Endothelial cell of umbilical vein (primary cell): ENCODE measurements around the gene LST1. TPM values are rescaled to one million over a fixed set of nuclear protein-coding genes. Genes with fewer than 3 reads are reported as not detected.

ENCODE experiments used
- BruUV-seq: library from RNA; stranded (reverse); fragments of 400-500 nt; replicated peaks from 2 replicates; lab custom pipeline; 2021; lab: Mats Ljungman, UMichigan
- CTCF ChIA-PET: fragments of 300-600, 350-600 bp; sonication (Branson Sonifier 250); formaldehyde crosslinking; loops from one replicate; lab custom pipeline; 2021; ENCODE audit warnings: antibody characterized with exemption, inconsistent platforms; lab: Charles Lee
- POLR2A ChIA-PET: fragments of 300-600, 350-600 bp; sonication (Branson Sonifier 250); formaldehyde crosslinking; loops from one replicate; lab custom pipeline; 2021; ENCODE audit warnings: antibody characterized with exemption, inconsistent platforms; lab: Charles Lee
- DNase-seq: peaks from one replicate; pipeline ENCODE4 v3.0.0-alpha.2; 2011; ENCODE audit warnings: low read depth, low spot score
- FAIRE-seq: peaks from 2 replicates; lab custom pipeline; 2011; peaks lifted over from hg19 to GRCh38; lab: Jason Lieb, UNC
- H2AFZ ChIP-seq: 2 replicates; pipeline ENCODE4 v1.6.0; 2012; ENCODE audit warnings: low read depth, low read length, control low read depth, inconsistent platforms
- H3K27ac ChIP-seq: 2 replicates; pipeline ENCODE4 v1.5.1; 2011; ENCODE audit warnings: low read depth, mild to moderate bottlenecking, control low read depth, low read length, moderate library complexity; ENCODE audit not compliant: insufficient read depth
- H3K27me3 ChIP-seq, 2 experiments: 2 replicates each; pipeline versions ENCODE4 v1.6.0 to v1.6.1; 2011; ENCODE audit warnings: low read length in 2 of 2, mixed read lengths in 1 of 2; ENCODE audit not compliant: control insufficient read depth in 2 of 2, insufficient read depth in 2 of 2
- H3K36me3 ChIP-seq, 2 experiments: 2 replicates in 1 of 2; 3 replicates in 1 of 2; pipeline ENCODE4 v1.5.1; 2011; ENCODE audit warnings: low read length in 2 of 2, mild to moderate bottlenecking in 1 of 2, moderate library complexity in 1 of 2; ENCODE audit not compliant: control insufficient read depth in 2 of 2, insufficient read depth in 2 of 2; ENCODE audit errors: extremely low read depth in 1 of 2
- H3K4me1 ChIP-seq: 3 replicates; pipeline ENCODE4 v1.5.1; 2011; ENCODE audit warnings: mild to moderate bottlenecking, low read length; ENCODE audit not compliant: control insufficient read depth, insufficient read depth; ENCODE audit errors: extremely low read depth
- H3K4me2 ChIP-seq: 2 replicates; pipeline ENCODE4 v1.6.1; 2011; ENCODE audit warnings: low read length, control low read depth, mixed read lengths; ENCODE audit not compliant: insufficient read depth
- H3K4me3 ChIP-seq, 3 experiments: fragments of 200-600 bp in 1 of 3; sonication (generic), shearing (Covaris generic) in 1 of 3; replicated peaks in 1 of 3; 2 replicates each; pipeline ENCODE4 v1.5.1; 2011 to 2016; ENCODE audit warnings: control low read depth in 3 of 3, low read length in 3 of 3, mild to moderate bottlenecking in 2 of 3, inconsistent platforms in 1 of 3, low read depth in 1 of 3, moderate library complexity in 1 of 3; ENCODE audit not compliant: insufficient read depth in 1 of 3
- H3K79me2 ChIP-seq: 2 replicates; pipeline ENCODE4 v1.6.0; 2012; ENCODE audit warnings: low read length, inconsistent platforms; ENCODE audit not compliant: control insufficient read depth, insufficient read depth
- H3K9ac ChIP-seq: replicated peaks from 2 replicates; pipeline ENCODE3; 2011; ENCODE audit warnings: low read length, control low read depth; ENCODE audit not compliant: insufficient read depth; ENCODE audit errors: extremely low read depth
- H3K9me1 ChIP-seq: replicated peaks from 3 replicates; pipeline ENCODE4 v1.6.0; 2011; ENCODE audit warnings: mild to moderate bottlenecking, low read length; ENCODE audit not compliant: control insufficient read depth, insufficient read depth; ENCODE audit errors: extremely low read depth
- H3K9me3 ChIP-seq: replicated peaks from 2 replicates; pipeline ENCODE4 v1.5.1; 2012; ENCODE audit warnings: low read length, inconsistent platforms; ENCODE audit not compliant: control insufficient read depth, insufficient read depth
- H4K20me1 ChIP-seq: replicated peaks from 2 replicates; pipeline ENCODE3; 2011; ENCODE audit warnings: mild to moderate bottlenecking, low read length; ENCODE audit not compliant: control insufficient read depth, insufficient read depth; ENCODE audit errors: extremely low read depth
- CTCF ChIP-seq, 2 donors: IDR thresholded peaks; 1 replicate in 1 of 2; 2 replicates in 1 of 2; pipeline ENCODE4 v1.5.1; 2011; ENCODE audit warnings: low read length in 2 of 2, mild to moderate bottlenecking in 2 of 2, moderate library complexity in 2 of 2, control low read depth in 1 of 2, inconsistent platforms in 1 of 2, low read depth in 1 of 2; ENCODE audit not compliant: insufficient read depth in 1 of 2; ENCODE audit errors: extremely low read depth in 1 of 2
- EZH2 ChIP-seq: IDR thresholded peaks from 2 replicates; pipeline ENCODE4 v1.6.1; 2012; ENCODE audit warnings: borderline replicate concordance, low read depth, mild to moderate bottlenecking, moderate library complexity, low read length, inconsistent platforms; ENCODE audit not compliant: severe bottlenecking
- FOS ChIP-seq: IDR thresholded peaks from 2 replicates; pipeline ENCODE4 v1.6.1; 2011; ENCODE audit warnings: mild to moderate bottlenecking, low read length, moderate library complexity, borderline replicate concordance; ENCODE audit not compliant: insufficient read depth
- GATA2 ChIP-seq: IDR thresholded peaks from 2 replicates; pipeline ENCODE4 v1.7.0; 2011; ENCODE audit warnings: low read depth, mild to moderate bottlenecking, moderate library complexity, mixed read lengths, low read length; ENCODE audit not compliant: insufficient read length, insufficient read depth
- JUN ChIP-seq: IDR thresholded peaks from 2 replicates; pipeline ENCODE4 v1.6.1; 2011; ENCODE audit warnings: borderline replicate concordance, low read depth; ENCODE audit not compliant: insufficient read length, insufficient read depth
- MAX ChIP-seq: IDR thresholded peaks from 2 replicates; pipeline ENCODE4 v1.6.1; 2011; ENCODE audit not compliant: insufficient read depth, insufficient read length
- MYC ChIP-seq: IDR thresholded peaks from one replicate; pipeline ENCODE4 v1.6.1; 2011; ENCODE audit warnings: mild to moderate bottlenecking, low read depth, low read length
- POLR2A ChIP-seq: IDR thresholded peaks from 2 replicates; pipeline ENCODE4 v1.6.1; 2012; ENCODE audit warnings: low read depth, mild to moderate bottlenecking, control low read depth, low read length
- POLR2AphosphoS5 ChIP-seq: IDR thresholded peaks from 2 replicates; pipeline ENCODE4 v1.6.1; 2012; ENCODE audit warnings: low read depth, mild to moderate bottlenecking, control low read depth, low read length, moderate library complexity; ENCODE audit not compliant: insufficient read depth
- dilution Hi-C: fragments of 300-500 bp; cut with MboI; formaldehyde crosslinking; loops from one replicate; pipeline ENCODE4 v1.15.0; 2019; ENCODE audit warnings: low sequenced_read_pairs; ENCODE audit not compliant: extremely low pct_ligation_motif_present
- intact Hi-C: fragments of 100-400 bp; cut with micrococcal nuclease; formaldehyde crosslinking; loops from one replicate; pipeline ENCODE4 v1.10.0; 2022
- polyA plus RNA-seq, 4 experiments: library from polyadenylated mRNA; depleted of rRNA in 3 of 4; stranded (reverse) in 3 of 4; unstranded in 1 of 4; fragments of >200 nt; gene quantifications; 2 replicates each; pipeline versions ENCODE4 v1.2.1 to v1.2.3, GENCODE V29; 2011 to 2012; ENCODE audit warnings: missing spikeins in 1 of 4
- total RNA-seq: library from RNA; stranded (reverse); gene quantifications from 2 replicates; pipeline ENCODE4 v1.2.3, GENCODE V29; 2021

The LST1 gene
- total and polyA plus RNA-seq, 2 donors (not counting 3 experiments of a cell fraction or from before 2014, with no cell fraction given), result 1.00 to 1.8 TPM

- peaks cover 2 to 10% of the 10 kb centered on the region in 2 experiments for H3K36me3 ChIP-seq
- dilution Hi-C loops, result no loop called here
- peaks cover 7% of the 10 kb centered on the region for H3K79me2 ChIP-seq
- H3K9me1 ChIP-seq, result no peaks in the 10 kb centered on the region
- peak overlapping the region; percentile 98 for H3K27ac ChIP-seq
- H3K9ac ChIP-seq, result no peak overlapping the region
- POLR2A ChIA-PET, result no interaction called here
- H4K20me1 ChIP-seq, result no peaks in the 10 kb centered on the region
- no peak overlapping the region for H3K4me2 ChIP-seq
- CTCF ChIA-PET, result interaction anchor here (31.0 kb wide), 1 partner anchor 31 kb away, joined by 1517 read pairs; the partner anchor contains the start of genes LST1, LTB, NCR3 and TNF
- H3K27me3 ChIP-seq, result no peaks in the 10 kb centered on the region
- peak; percentile 38 for FAIRE-seq
- H3K4me1 ChIP-seq, result peaks cover 56% of the 10 kb centered on the region
- no peak overlapping the region for H2AFZ ChIP-seq
- intact Hi-C loops, result no loop called here
- DNase-seq, result no peak
- H3K4me3 ChIP-seq, result no peak overlapping the region
- no peaks in the 10 kb centered on the region for H3K9me3 ChIP-seq
- BruUV-seq, result no TSS peak
- TF ChIP-seq POLR2AphosphoS5, result no peak
- no peak for TF ChIP-seq GATA2
- TF ChIP-seq CTCF (IDR thresholded peaks at IDR 0.05; ENCODE audit: extremely low read depth in 1 of 2, insufficient read depth in 1 of 2, low read depth in 1 of 2, low read length in 2 of 2), result no peak
- no peak for TF ChIP-seq MYC
- no peak for TF ChIP-seq EZH2
- no peak for TF ChIP-seq FOS
- no peak for TF ChIP-seq JUN
- no peak for TF ChIP-seq POLR2A
- no peak for TF ChIP-seq MAX
Observed at GRCh38 chr6:31557443-31558317, 28.4 kb upstream of the LST1 start.
